HL-60 (cell line): ENCODE data around the gene PHF3.

Experiments used
- CTCF ChIP-seq: IDR thresholded peaks from one replicate; pipeline ENCODE4 v1.5.1; 2011; ENCODE audit warnings: low read length, control low read depth, inconsistent platforms; ENCODE audit not compliant: insufficient read depth
- POLR2AphosphoS5 ChIP-seq: IDR thresholded peaks from 2 replicates; pipeline ENCODE4 v1.6.1; 2012; ENCODE audit warnings: low read depth
- SPI1 ChIP-seq: IDR thresholded peaks from 2 replicates; pipeline ENCODE4 v1.6.1; 2012; ENCODE audit warnings: low read depth, mild to moderate bottlenecking, borderline replicate concordance

- TF ChIP-seq CTCF: no peak
- no peak for TF ChIP-seq POLR2AphosphoS5
- no peak for TF ChIP-seq SPI1
Observed at GRCh38 chr6:63630466-63630865, 5.1 kb upstream of the PHF3 start.
